Colonic mucosa (tissue), 4 donors: Measurements from ENCODE around the gene GALNT9. TPM values are rescaled to one million over a fixed set of nuclear protein-coding genes. Genes with fewer than 3 reads are reported as not detected.

Experiments
- DNase-seq: peaks from one replicate; pipeline ENCODE4 v3.0.0-alpha.2; 2020
- H3K27ac ChIP-seq: fragments of 200-600 bp; one replicate; pipeline ENCODE4 v1.8.0; 2021
- H3K27me3 ChIP-seq: fragments of 200-600 bp; one replicate; pipeline ENCODE4 v1.8.0; 2021
- H3K36me3 ChIP-seq: fragments of 200-600 bp; one replicate; pipeline ENCODE4 v1.8.0; 2021
- H3K4me1 ChIP-seq: fragments of 200-600 bp; one replicate; pipeline ENCODE4 v1.8.0; 2021; ENCODE audit warnings: mild to moderate bottlenecking
- H3K4me3 ChIP-seq: fragments of 200-600 bp; one replicate; pipeline ENCODE4 v1.8.0; 2021
- H3K9ac ChIP-seq, 2 donors: one replicate each; pipeline ENCODE4 v1.7.0; 2013; ENCODE audit warnings: control low read depth in 2 of 2, low read depth in 2 of 2, low read length in 2 of 2
- H3K9me3 ChIP-seq: fragments of 200-600 bp; one replicate; pipeline ENCODE4 v1.8.0; 2021
- CTCF ChIP-seq: fragments of 200-600 bp; IDR thresholded peaks from one replicate; pipeline ENCODE4 v1.8.0; 2022; ENCODE audit warnings: antibody characterized with exemption, mild to moderate bottlenecking
- intact Hi-C: fragments of 100-400 bp; cut with DNase I; formaldehyde crosslinking; loops from one replicate; pipeline ENCODE4 v1.14.1; 2022
- total RNA-seq, 2 donors: library from RNA; stranded (reverse); fragmentation: NEBNext Ultra II Directional in 1 of 2; extraction: Animal tissue kit (Norgen Biotek cat#: 25700) in 1 of 2; gene quantifications; one replicate each; pipeline ENCODE4 v1.2.1, GENCODE V29; 2021
- donor health status: healthy.
- donor health status: DM: no; HTN: no; CAD: no.
- donor health status: DM: no; HTN: no; CAD: no.

The GALNT9 gene
- total RNA-seq, 2 donors from 2014 or later: 0.45 TPM; not detected in 1

- intact Hi-C loops: no loop called here
- H3K4me3 ChIP-seq: no peak overlapping the region
- no peaks in the 10 kb centered on the region for H3K9me3 ChIP-seq
- TF ChIP-seq CTCF: no peak
- DNase-seq: no peak
- no peak overlapping the region for H3K27ac ChIP-seq
- no peaks in the 10 kb centered on the region for H3K27me3 ChIP-seq
- no peaks in the 10 kb centered on the region for H3K36me3 ChIP-seq
- no peaks in the 10 kb centered on the region for H3K4me1 ChIP-seq
- no peak overlapping the region for H3K9ac ChIP-seq
Observed at GRCh38 chr12:132180648-132181546, 148.5 kb downstream of the GALNT9 start.

- DNase-seq: no peak
- Histone ChIP-seq H3K9ac (no peak overlapping the region), H3K27me3 (no peaks in the 10 kb centered on the region), H3K36me3 (no peaks in the 10 kb centered on the region), H3K9me3 (no peaks in the 10 kb centered on the region), H3K4me1 (no peaks in the 10 kb centered on the region), H3K27ac (no peak overlapping the region), H3K4me3 (no peak overlapping the region)
- TF ChIP-seq CTCF: no peak
- intact Hi-C loops: no loop called here
Observed at GRCh38 chr12:132179431-132180362, 149.7 kb downstream of the GALNT9 start.

GRCh38 chr12:132178801-132179401 lies 150.5 kb downstream of the GALNT9 start:
- Histone ChIP-seq H3K9ac (no peak overlapping the region), H3K36me3 (no peaks in the 10 kb centered on the region), H3K4me3 (no peak overlapping the region), H3K27me3 (no peaks in the 10 kb centered on the region), H3K4me1 (no peaks in the 10 kb centered on the region), H3K9me3 (no peaks in the 10 kb centered on the region), H3K27ac (no peak overlapping the region)
- no peak for TF ChIP-seq CTCF
- intact Hi-C loops: no loop called here
- no peak for DNase-seq

- H3K9ac ChIP-seq: no peak overlapping the region
- H3K27me3 ChIP-seq: no peaks in the 10 kb centered on the region
- no peak overlapping the region for H3K27ac ChIP-seq
- no peak for DNase-seq
- no peak overlapping the region for H3K4me3 ChIP-seq
- no peaks in the 10 kb centered on the region for H3K4me1 ChIP-seq
- intact Hi-C loops: no loop called here
- H3K36me3 ChIP-seq: no peaks in the 10 kb centered on the region
- no peaks in the 10 kb centered on the region for H3K9me3 ChIP-seq
- no peak for TF ChIP-seq CTCF
Observed at GRCh38 chr12:132178316-132178715, 151.1 kb downstream of the GALNT9 start.

- no peak overlapping the region for H3K4me3 ChIP-seq
- H3K9me3 ChIP-seq: no peaks in the 10 kb centered on the region
- no peak overlapping the region for H3K9ac ChIP-seq
- DNase-seq: no peak
- H3K27me3 ChIP-seq: no peaks in the 10 kb centered on the region
- no peak for TF ChIP-seq CTCF
- intact Hi-C loops: no loop called here
- no peak overlapping the region for H3K27ac ChIP-seq
- no peaks in the 10 kb centered on the region for H3K4me1 ChIP-seq
- no peaks in the 10 kb centered on the region for H3K36me3 ChIP-seq
Observed at GRCh38 chr12:132176920-132177551, 152.4 kb downstream of the GALNT9 start.
